GM12865 (cell line): ENCODE data around the gene PHF11.

Source experiments
- DNase-seq: peaks from one replicate; pipeline ENCODE4 v3.0.0; 2010; ENCODE audit warnings: low read depth
- H3K4me3 ChIP-seq: 2 replicates; pipeline ENCODE4 v1.5.1; 2011; ENCODE audit warnings: mild to moderate bottlenecking, low read depth, low read length, control low read depth
- CTCF ChIP-seq: IDR thresholded peaks from 2 replicates; pipeline ENCODE4 v1.5.1; 2011; ENCODE audit warnings: low read length, control low read depth, low read depth, inconsistent platforms; ENCODE audit not compliant: insufficient read depth; ENCODE audit errors: missing control alignments

PHF11 gene

GRCh38 chr13:49517461-49517860 is 21.7 kb downstream of the PHF11 start:
- no peak overlapping the region for H3K4me3 ChIP-seq
- DNase-seq = peak; percentile 10
- no peak for TF ChIP-seq CTCF

GRCh38 chr13:49521224-49521623 is 25.5 kb downstream of the PHF11 start:
- TF ChIP-seq CTCF = no peak
- DNase-seq = no peak
- H3K4me3 ChIP-seq = no peak overlapping the region

- no peak for DNase-seq
- no peak for TF ChIP-seq CTCF
- no peak overlapping the region for H3K4me3 ChIP-seq
Observed at GRCh38 chr13:49524740-49525501, 29.2 kb downstream of the PHF11 start.

- no peak for TF ChIP-seq CTCF
- H3K4me3 ChIP-seq = no peak overlapping the region
- DNase-seq = no peak
Observed at GRCh38 chr13:49527123-49527522, 31.4 kb downstream of the PHF11 start.

GRCh38 chr13:49528161-49528560 is 32.4 kb downstream of the PHF11 start:
- no peak for DNase-seq
- no peak for TF ChIP-seq CTCF
- H3K4me3 ChIP-seq = no peak overlapping the region

- peak; percentile 72 for DNase-seq
- TF ChIP-seq CTCF = no peak
- H3K4me3 ChIP-seq = no peak overlapping the region
Observed at GRCh38 chr13:49530457-49530856, 34.7 kb downstream of the PHF11 start.

- no peak overlapping the region for H3K4me3 ChIP-seq
- no peak for TF ChIP-seq CTCF
Observed at GRCh38 chr13:49532593-49532992, 36.8 kb downstream of the PHF11 start.

More at GRCh38 chr13:49532593-49532992, 36.8 kb downstream of the PHF11 start:
- no peak for DNase-seq
